WTC11 (cell line): ENCODE data around the gene TNIK. TPM values are rescaled to one million over a fixed set of nuclear protein-coding genes. Genes with fewer than 3 reads are reported as not detected.

Experiments used
- ATAC-seq: fragments of 200-7000 bp; cut with Tn5 transposase; 2 replicates; pipeline ENCODE4 v1.10.0; 2021; ENCODE audit warnings: mild to moderate bottlenecking, moderate library complexity
- CTCF ChIA-PET: fragments of 300-600 bp; sonication (Branson Sonifier 250); formaldehyde crosslinking; loops from one replicate; lab custom pipeline; 2021; ENCODE audit warnings: antibody characterized with exemption; lab: Charles Lee
- POLR2A ChIA-PET: fragments of 350-600 bp; sonication (Branson Sonifier 250); formaldehyde crosslinking; loops from one replicate; lab custom pipeline; 2021; ENCODE audit warnings: antibody characterized with exemption; lab: Charles Lee
- DNase-seq: peaks from one replicate; pipeline ENCODE4 v3.0.0; 2021; ENCODE audit warnings: low spot score
- H3K27ac Mint-ChIP-seq: 2 replicates; pipeline ENCODE4 v1.8.0; 2021; ENCODE audit warnings: mixed read lengths
- H3K27me3 Mint-ChIP-seq: 2 replicates; pipeline ENCODE4 v1.8.0; 2021; ENCODE audit warnings: low read depth, mild to moderate bottlenecking, moderate library complexity, mixed read lengths
- H3K36me3 Mint-ChIP-seq: 2 replicates; pipeline ENCODE4 v1.8.0; 2021; ENCODE audit warnings: mixed read lengths
- H3K4me1 Mint-ChIP-seq: 2 replicates; pipeline ENCODE4 v1.8.0; 2022; ENCODE audit warnings: mixed read lengths
- H3K4me3 Mint-ChIP-seq: 2 replicates; pipeline ENCODE4 v1.8.0; 2021; ENCODE audit warnings: mild to moderate bottlenecking, moderate library complexity, mixed read lengths
- H3K9me3 Mint-ChIP-seq: 2 replicates; pipeline ENCODE4 v1.8.0; 2021; ENCODE audit warnings: mixed read lengths
- CBFB ChIP-seq: sonication (generic); formaldehyde crosslinking; IDR thresholded peaks from 2 replicates; pipeline ENCODE4 v1.8.1; 2022; ENCODE audit warnings: mild to moderate bottlenecking, low read depth, missing genetic modification reagents
- E2F5 ChIP-seq: sonication (generic); formaldehyde crosslinking; IDR thresholded peaks from 2 replicates; pipeline ENCODE4 v1.8.1; 2022; ENCODE audit warnings: mild to moderate bottlenecking, moderate library complexity, missing genetic modification reagents
- ESRRA ChIP-seq: sonication (generic); formaldehyde crosslinking; IDR thresholded peaks from 2 replicates; pipeline ENCODE4 v1.8.1; 2022; ENCODE audit warnings: mild to moderate bottlenecking, missing genetic modification reagents, borderline replicate concordance
- JAZF1 ChIP-seq: fragments of 250-450 bp; sonication (Bioruptor Pico); IDR thresholded peaks from 2 replicates; pipeline ENCODE4 v1.9.0; 2021; ENCODE audit warnings: moderate library complexity, mild to moderate bottlenecking, inconsistent platforms
- MLX ChIP-seq: sonication (generic); formaldehyde crosslinking; IDR thresholded peaks from 2 replicates; pipeline ENCODE4 v1.8.1; 2023; ENCODE audit warnings: mild to moderate bottlenecking, missing genetic modification reagents, moderate library complexity
- NFYB ChIP-seq: sonication (generic); formaldehyde crosslinking; conservative IDR thresholded peaks from 2 replicates; pipeline ENCODE4 v1.8.0; 2022; ENCODE audit warnings: low read depth, missing genetic modification reagents
- NR2C2 ChIP-seq: sonication (generic); formaldehyde crosslinking; IDR thresholded peaks from 2 replicates; pipeline ENCODE4 v1.8.0; 2022; ENCODE audit warnings: mild to moderate bottlenecking, missing genetic modification reagents
- PRRX2 ChIP-seq: fragments of 250-450 bp; sonication (Bioruptor Pico); IDR thresholded peaks from 2 replicates; pipeline ENCODE4 v1.8.0; 2021; ENCODE audit warnings: mild to moderate bottlenecking
- RORB ChIP-seq: fragments of 250-450 bp; sonication (Bioruptor Pico); IDR thresholded peaks from 2 replicates; pipeline ENCODE4 v1.9.0; 2021; ENCODE audit warnings: mild to moderate bottlenecking
- SOX15 ChIP-seq: fragments of 250-450 bp; sonication (Bioruptor Pico); IDR thresholded peaks from 2 replicates; pipeline ENCODE4 v1.9.0; 2021; ENCODE audit warnings: mild to moderate bottlenecking
- ZMAT4 ChIP-seq: fragments of 250-450 bp; sonication (Bioruptor Pico); IDR thresholded peaks from 2 replicates; pipeline ENCODE4 v1.9.0; 2021; ENCODE audit warnings: mild to moderate bottlenecking
- ZNF281 ChIP-seq: sonication (generic); formaldehyde crosslinking; IDR thresholded peaks from 2 replicates; pipeline ENCODE4 v1.8.0; 2023; ENCODE audit warnings: mild to moderate bottlenecking, missing genetic modification reagents
- ZNF396 ChIP-seq: fragments of 250-450 bp; sonication (Bioruptor Pico); IDR thresholded peaks from 2 replicates; pipeline ENCODE4 v1.8.0; 2021; ENCODE audit warnings: mild to moderate bottlenecking, moderate library complexity, borderline replicate concordance
- ZNF671 ChIP-seq: fragments of 250-450 bp; sonication (Bioruptor Pico); IDR thresholded peaks from 2 replicates; pipeline ENCODE4 v1.8.0; 2021; ENCODE audit warnings: mild to moderate bottlenecking
- ZSCAN18 ChIP-seq: fragments of 250-450 bp; sonication (Bioruptor Pico); IDR thresholded peaks from 2 replicates; pipeline ENCODE4 v2.1.2; 2022; ENCODE audit warnings: mild to moderate bottlenecking, moderate library complexity
- total RNA-seq: library from RNA; stranded (reverse); gene quantifications from 3 replicates; pipeline ENCODE4 v1.2.3, GENCODE V29; 2021
- TF ChIP-seq, protein P1 (sequence below): sonication (generic); formaldehyde crosslinking; IDR thresholded peaks from 2 replicates; pipeline ENCODE4 v1.8.0; 2022; ENCODE audit warnings: missing genetic modification reagents
- TF ChIP-seq, protein P2 (sequence below): sonication (generic); formaldehyde crosslinking; conservative IDR thresholded peaks from 2 replicates; pipeline ENCODE4 v1.8.1; 2022; ENCODE audit warnings: mild to moderate bottlenecking, missing genetic modification reagents
- TF ChIP-seq, protein P3 (sequence below): sonication (generic); formaldehyde crosslinking; IDR thresholded peaks from 2 replicates; pipeline ENCODE4 v1.8.1; 2023; ENCODE audit warnings: mild to moderate bottlenecking, missing genetic modification reagents, borderline replicate concordance
- TF ChIP-seq, protein P4 (sequence below): sonication (generic); formaldehyde crosslinking; IDR thresholded peaks from 2 replicates; pipeline ENCODE4 v1.8.0; 2022; ENCODE audit warnings: mild to moderate bottlenecking, missing genetic modification reagents

Gene TNIK
- total RNA-seq, 1 experiment from 2014 or later = 50.3 TPM

DNA sequence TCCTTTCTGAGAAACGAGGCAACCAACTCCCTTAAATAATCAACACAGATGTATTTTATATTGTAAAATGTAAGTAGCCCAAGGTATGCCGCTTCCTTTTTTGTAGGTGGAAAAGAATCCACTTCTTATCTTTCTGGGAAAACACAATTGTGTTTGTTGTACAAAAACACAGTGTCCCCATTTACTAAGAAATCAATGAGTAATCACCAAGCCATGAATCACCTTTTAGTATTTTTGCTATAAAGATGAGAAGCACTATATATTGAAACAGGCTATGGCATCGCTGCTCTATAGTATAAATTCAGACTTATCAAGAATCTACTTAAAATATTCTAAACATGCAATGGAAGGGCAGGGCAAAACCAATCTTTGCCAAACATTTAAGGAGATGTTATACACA, 104.0 kb downstream of the TNIK start (continued):
- TF ChIP-seq, protein P1, sequence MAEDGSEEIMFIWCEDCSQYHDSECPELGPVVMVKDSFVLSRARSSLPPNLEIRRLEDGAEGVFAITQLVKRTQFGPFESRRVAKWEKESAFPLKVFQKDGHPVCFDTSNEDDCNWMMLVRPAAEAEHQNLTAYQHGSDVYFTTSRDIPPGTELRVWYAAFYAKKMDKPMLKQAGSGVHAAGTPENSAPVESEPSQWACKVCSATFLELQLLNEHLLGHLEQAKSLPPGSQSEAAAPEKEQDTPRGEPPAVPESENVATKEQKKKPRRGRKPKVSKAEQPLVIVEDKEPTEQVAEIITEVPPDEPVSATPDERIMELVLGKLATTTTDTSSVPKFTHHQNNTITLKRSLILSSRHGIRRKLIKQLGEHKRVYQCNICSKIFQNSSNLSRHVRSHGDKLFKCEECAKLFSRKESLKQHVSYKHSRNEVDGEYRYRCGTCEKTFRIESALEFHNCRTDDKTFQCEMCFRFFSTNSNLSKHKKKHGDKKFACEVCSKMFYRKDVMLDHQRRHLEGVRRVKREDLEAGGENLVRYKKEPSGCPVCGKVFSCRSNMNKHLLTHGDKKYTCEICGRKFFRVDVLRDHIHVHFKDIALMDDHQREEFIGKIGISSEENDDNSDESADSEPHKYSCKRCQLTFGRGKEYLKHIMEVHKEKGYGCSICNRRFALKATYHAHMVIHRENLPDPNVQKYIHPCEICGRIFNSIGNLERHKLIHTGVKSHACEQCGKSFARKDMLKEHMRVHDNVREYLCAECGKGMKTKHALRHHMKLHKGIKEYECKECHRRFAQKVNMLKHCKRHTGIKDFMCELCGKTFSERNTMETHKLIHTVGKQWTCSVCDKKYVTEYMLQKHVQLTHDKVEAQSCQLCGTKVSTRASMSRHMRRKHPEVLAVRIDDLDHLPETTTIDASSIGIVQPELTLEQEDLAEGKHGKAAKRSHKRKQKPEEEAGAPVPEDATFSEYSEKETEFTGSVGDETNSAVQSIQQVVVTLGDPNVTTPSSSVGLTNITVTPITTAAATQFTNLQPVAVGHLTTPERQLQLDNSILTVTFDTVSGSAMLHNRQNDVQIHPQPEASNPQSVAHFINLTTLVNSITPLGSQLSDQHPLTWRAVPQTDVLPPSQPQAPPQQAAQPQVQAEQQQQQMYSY (CRISPR knock-in tag) = no peak
- TF ChIP-seq E2F5 (CRISPR knock-in tag) (no peak), ESRRA (CRISPR knock-in tag) (no peak), ZNF671 (CRISPR knock-in tag) (no peak), PRRX2 (no peak)
- TF ChIP-seq, protein P2, sequence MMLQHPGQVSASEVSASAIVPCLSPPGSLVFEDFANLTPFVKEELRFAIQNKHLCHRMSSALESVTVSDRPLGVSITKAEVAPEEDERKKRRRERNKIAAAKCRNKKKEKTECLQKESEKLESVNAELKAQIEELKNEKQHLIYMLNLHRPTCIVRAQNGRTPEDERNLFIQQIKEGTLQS (CRISPR knock-in tag) = no peak
- TF ChIP-seq, all 79 proteins: peak for 0

GRCh38 chr3:171354706-171355582, 105.3 kb downstream of the TNIK start:
- DNase-seq (no peak), ATAC-seq (no peak)
- Mint-ChIP-seq H3K9me3 (no peaks in the 10 kb centered on the region), H3K4me1 (peaks cover 70% of the 10 kb centered on the region), H3K27ac (peak overlapping the region; percentile 24; the same call in 1 of the 2 replicates), H3K36me3 (no peaks in the 10 kb centered on the region), H3K4me3 (no peak overlapping the region), H3K27me3 (no peaks in the 10 kb centered on the region)
- ChIA-PET POLR2A (no interaction called here), CTCF (interaction anchor here (1.0 kb wide), 1 partner anchor 98 kb away, joined by 3 read pairs; no protein-coding TSS in a partner anchor)
- TF ChIP-seq, protein P3, sequence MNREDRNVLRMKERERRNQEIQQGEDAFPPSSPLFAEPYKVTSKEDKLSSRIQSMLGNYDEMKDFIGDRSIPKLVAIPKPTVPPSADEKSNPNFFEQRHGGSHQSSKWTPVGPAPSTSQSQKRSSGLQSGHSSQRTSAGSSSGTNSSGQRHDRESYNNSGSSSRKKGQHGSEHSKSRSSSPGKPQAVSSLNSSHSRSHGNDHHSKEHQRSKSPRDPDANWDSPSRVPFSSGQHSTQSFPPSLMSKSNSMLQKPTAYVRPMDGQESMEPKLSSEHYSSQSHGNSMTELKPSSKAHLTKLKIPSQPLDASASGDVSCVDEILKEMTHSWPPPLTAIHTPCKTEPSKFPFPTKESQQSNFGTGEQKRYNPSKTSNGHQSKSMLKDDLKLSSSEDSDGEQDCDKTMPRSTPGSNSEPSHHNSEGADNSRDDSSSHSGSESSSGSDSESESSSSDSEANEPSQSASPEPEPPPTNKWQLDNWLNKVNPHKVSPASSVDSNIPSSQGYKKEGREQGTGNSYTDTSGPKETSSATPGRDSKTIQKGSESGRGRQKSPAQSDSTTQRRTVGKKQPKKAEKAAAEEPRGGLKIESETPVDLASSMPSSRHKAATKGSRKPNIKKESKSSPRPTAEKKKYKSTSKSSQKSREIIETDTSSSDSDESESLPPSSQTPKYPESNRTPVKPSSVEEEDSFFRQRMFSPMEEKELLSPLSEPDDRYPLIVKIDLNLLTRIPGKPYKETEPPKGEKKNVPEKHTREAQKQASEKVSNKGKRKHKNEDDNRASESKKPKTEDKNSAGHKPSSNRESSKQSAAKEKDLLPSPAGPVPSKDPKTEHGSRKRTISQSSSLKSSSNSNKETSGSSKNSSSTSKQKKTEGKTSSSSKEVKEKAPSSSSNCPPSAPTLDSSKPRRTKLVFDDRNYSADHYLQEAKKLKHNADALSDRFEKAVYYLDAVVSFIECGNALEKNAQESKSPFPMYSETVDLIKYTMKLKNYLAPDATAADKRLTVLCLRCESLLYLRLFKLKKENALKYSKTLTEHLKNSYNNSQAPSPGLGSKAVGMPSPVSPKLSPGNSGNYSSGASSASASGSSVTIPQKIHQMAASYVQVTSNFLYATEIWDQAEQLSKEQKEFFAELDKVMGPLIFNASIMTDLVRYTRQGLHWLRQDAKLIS = no peak
- TF ChIP-seq SOX15 = no peak
- TF ChIP-seq, protein P4, sequence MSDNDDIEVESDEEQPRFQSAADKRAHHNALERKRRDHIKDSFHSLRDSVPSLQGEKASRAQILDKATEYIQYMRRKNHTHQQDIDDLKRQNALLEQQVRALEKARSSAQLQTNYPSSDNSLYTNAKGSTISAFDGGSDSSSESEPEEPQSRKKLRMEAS (CRISPR knock-in tag) = no peak
- TF ChIP-seq NFYB = no peak
- TF ChIP-seq ZNF396 (CRISPR knock-in tag) = no peak
- no peak for TF ChIP-seq ZSCAN18
- no peak for TF ChIP-seq CBFB (CRISPR knock-in tag)
- no peak for TF ChIP-seq NR2C2 (CRISPR knock-in tag)
- no peak for TF ChIP-seq RORB
- TF ChIP-seq JAZF1 = no peak
- no peak for TF ChIP-seq MLX (CRISPR knock-in tag)
- no peak for TF ChIP-seq ZNF281 (CRISPR knock-in tag)
- TF ChIP-seq ZMAT4 (CRISPR knock-in tag) = no peak
